CD4-positive, alpha-beta T cell (primary cell): ENCODE measurements around the gene WWOX. TPM values are rescaled to one million over a fixed set of nuclear protein-coding genes. Genes with fewer than 3 reads are reported as not detected.

Source experiments
- ATAC-seq: fragments of 200-7000 bp; cut with Tn5 transposase; one replicate; pipeline ENCODE4 v1.10.0; 2022; ENCODE audit warnings: mild to moderate bottlenecking; ENCODE audit not compliant: poor library complexity
- CTCF ChIA-PET: fragments of 350-600 bp; sonication (Branson Sonifier 250); formaldehyde crosslinking; loops from one replicate; lab custom pipeline; 2021; ENCODE audit warnings: antibody characterized with exemption, inconsistent platforms; lab: Charles Lee
- POLR2A ChIA-PET: fragments of 350-600 bp; sonication (Branson Sonifier 250); formaldehyde crosslinking; loops from one replicate; lab custom pipeline; 2021; ENCODE audit warnings: antibody characterized with exemption, inconsistent platforms; lab: Charles Lee
- DNase-seq, 14 experiments: peaks; one replicate each; pipeline ENCODE4 v3.0.0-alpha.2; 2013 to 2020; ENCODE audit warnings: mixed read lengths in 2 of 14
- H3K27ac ChIP-seq, 2 donors: one replicate each; pipeline versions ENCODE4 v1.5.1 to v1.7.0; 2013; ENCODE audit warnings: low read length in 2 of 2, low read depth in 1 of 2, mild to moderate bottlenecking in 1 of 2
- H3K27me3 ChIP-seq, 2 experiments: 1 replicate in 1 of 2; 2 replicates in 1 of 2; pipeline versions ENCODE4 v1.6.1 to v1.7.0; 2013; ENCODE audit warnings: low read length in 2 of 2, control low read depth in 1 of 2, mild to moderate bottlenecking in 1 of 2, moderate library complexity in 1 of 2; ENCODE audit not compliant: insufficient read depth in 2 of 2, control insufficient read depth in 1 of 2
- H3K36me3 ChIP-seq: one replicate; pipeline ENCODE4 v1.6.1; 2013; ENCODE audit warnings: low read length, control low read depth; ENCODE audit not compliant: insufficient read depth
- H3K4me1 ChIP-seq: one replicate; pipeline ENCODE4 v1.6.1; 2013; ENCODE audit warnings: low read length, control low read depth; ENCODE audit not compliant: insufficient read depth
- H3K4me3 ChIP-seq: one replicate; pipeline ENCODE4 v1.5.1; 2013; ENCODE audit warnings: mild to moderate bottlenecking, low read length, moderate library complexity
- H3K9me3 ChIP-seq, 2 experiments: 1 replicate in 1 of 2; 2 replicates in 1 of 2; pipeline versions ENCODE4 v1.6.1 to v1.7.0; 2013; ENCODE audit warnings: low read length in 2 of 2, mild to moderate bottlenecking in 2 of 2, control low read depth in 1 of 2, moderate library complexity in 1 of 2; ENCODE audit not compliant: control insufficient read depth in 1 of 2, insufficient read depth in 1 of 2
- H3K27ac Mint-ChIP-seq: one replicate; pipeline ENCODE4 v1.8.0; 2020; ENCODE audit warnings: mixed read lengths
- H3K27me3 Mint-ChIP-seq: one replicate; pipeline ENCODE4 v1.8.0; 2021; ENCODE audit warnings: mixed read lengths
- H3K36me3 Mint-ChIP-seq: one replicate; pipeline ENCODE4 v1.8.0; 2021; ENCODE audit warnings: low read depth, mixed read lengths
- H3K4me1 Mint-ChIP-seq: one replicate; pipeline ENCODE4 v1.8.0; 2021; ENCODE audit warnings: low read depth, mixed read lengths
- H3K4me3 Mint-ChIP-seq: one replicate; pipeline ENCODE4 v1.8.0; 2020; ENCODE audit warnings: mild to moderate bottlenecking, mixed read lengths
- H3K9me3 Mint-ChIP-seq: one replicate; pipeline ENCODE4 v1.8.0; 2020; ENCODE audit warnings: mixed read lengths
- CTCF ChIP-seq: fragments of 200-600 bp; IDR thresholded peaks from one replicate; pipeline ENCODE4 v1.8.0; 2022; ENCODE audit warnings: antibody characterized with exemption, mild to moderate bottlenecking
- intact Hi-C, 2 experiments: fragments of 100-400 bp; cut with DNase I in 1 of 2; cut with micrococcal nuclease in 1 of 2; formaldehyde crosslinking; loops; one replicate each; pipeline versions ENCODE4 v1.15.1 to v1.9.0; 2023 to 2025; cut with DNase I, micrococcal nuclease
- total RNA-seq, 174 experiments: library from RNA in 2 of 174; stranded (reverse) in 2 of 174; gene quantifications; one replicate each; pipeline ENCODE4 v1.2.3 and lab custom pipeline; 2021 to 2026

WWOX gene
- total RNA-seq, 2 experiments from 2014 or later = 19.3 to 21.7 TPM

- ATAC-seq (no peak), DNase-seq (no peak)
- Mint-ChIP-seq H3K4me3 (no peak overlapping the region), H3K27me3 (no peaks in the 10 kb centered on the region), H3K36me3 (no peaks in the 10 kb centered on the region), H3K9me3 (no peaks in the 10 kb centered on the region), H3K4me1 (peaks cover 26% of the 10 kb centered on the region), H3K27ac (no peak overlapping the region)
- no peak for TF ChIP-seq CTCF
- ChIA-PET CTCF (interaction anchor here (1.5 kb wide), 1 partner anchor 20 kb away, joined by 6 read pairs; no protein-coding TSS in a partner anchor), POLR2A (no interaction called here)
- Histone ChIP-seq H3K27ac (no peak overlapping the region), H3K27me3 (no peaks in the 10 kb centered on the region), H3K4me3 (no peak overlapping the region), H3K9me3 (no peaks in the 10 kb centered on the region), H3K36me3 (no peaks in the 10 kb centered on the region), H3K4me1 (peaks cover 16% of the 10 kb centered on the region)
- intact Hi-C loops = no loop called here
Observed at GRCh38 chr16:78750611-78751010, 651.2 kb downstream of the WWOX start.

DNA sequence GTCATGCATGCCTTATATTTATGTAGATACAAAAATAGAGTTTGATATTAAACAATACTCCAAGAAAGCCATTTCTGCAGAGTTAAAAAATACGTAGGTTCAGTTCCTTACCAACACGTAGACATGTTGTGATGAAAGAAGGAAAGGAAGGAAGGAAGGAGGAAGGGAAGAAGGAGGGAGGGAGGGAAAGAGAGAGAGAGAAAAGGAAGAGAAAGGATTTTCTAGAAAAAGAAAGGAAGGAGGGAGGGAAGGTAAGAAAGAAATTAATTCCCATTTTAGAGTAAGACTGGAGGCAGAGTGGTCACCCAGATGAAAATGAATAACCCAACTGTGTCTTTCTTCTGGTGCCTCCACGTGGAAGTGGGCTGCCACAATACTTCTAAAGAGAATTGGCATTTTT, 652.1 kb downstream of the WWOX start:
- intact Hi-C loops = no loop called here
- DNase-seq (no peak), ATAC-seq (no peak)
- H3K36me3 ChIP-seq = no peaks in the 10 kb centered on the region
- Mint-ChIP-seq H3K4me1 (peaks cover 26% of the 10 kb centered on the region), H3K9me3 (peaks cover 2% of the 10 kb centered on the region), H3K4me3 (no peak overlapping the region), H3K27me3 (no peaks in the 10 kb centered on the region), H3K27ac (no peak overlapping the region), H3K36me3 (no peaks in the 10 kb centered on the region)
- H3K9me3 ChIP-seq = no peaks in the 10 kb centered on the region
- no peak overlapping the region for H3K4me3 ChIP-seq
- TF ChIP-seq CTCF = no peak
- no peak overlapping the region for H3K27ac ChIP-seq
- H3K4me1 ChIP-seq = peaks cover 16% of the 10 kb centered on the region
- POLR2A ChIA-PET = no interaction called here
- CTCF ChIA-PET = no interaction called here
- H3K27me3 ChIP-seq = no peaks in the 10 kb centered on the region

- no peak for TF ChIP-seq CTCF
- ATAC-seq = no peak
- no peaks in the 10 kb centered on the region for H3K9me3 ChIP-seq
- Mint-ChIP-seq H3K27ac (no peak overlapping the region), H3K4me3 (no peak overlapping the region), H3K36me3 (no peaks in the 10 kb centered on the region), H3K27me3 (no peaks in the 10 kb centered on the region), H3K4me1 (peaks cover 12% of the 10 kb centered on the region), H3K9me3 (peaks cover 5% of the 10 kb centered on the region)
- H3K27ac ChIP-seq = no peak overlapping the region
- H3K4me3 ChIP-seq = no peak overlapping the region
- intact Hi-C loops = no loop called here
- CTCF ChIA-PET = no interaction called here
- POLR2A ChIA-PET = no interaction called here
- peaks cover 6% of the 10 kb centered on the region for H3K4me1 ChIP-seq
- DNase-seq = no peak
- H3K27me3 ChIP-seq = no peaks in the 10 kb centered on the region
- no peaks in the 10 kb centered on the region for H3K36me3 ChIP-seq
Observed at GRCh38 chr16:78754713-78755112, 655.3 kb downstream of the WWOX start.
